HG02610 (cell line): Measurements from ENCODE around the gene FOXS1.
A peak's percentile ranks its signal among the peaks of the same experiment; 100 is the strongest.
"Not testable (repeated sequence)": the region's sequence is repeated elsewhere in the genome, so short reads cannot be mapped to it uniquely, and the experiment has no call there.

ENCODE experiments used
- ATAC-seq: cut with Tn5 transposase; IDR thresholded peaks from one replicate; pipeline ENCODE4 v1.9.1; 2021; ENCODE audit warnings: mild to moderate bottlenecking, moderate library complexity; ENCODE audit not compliant: unreplicated experiment

The FOXS1 gene

GRCh38 chr20:31824125-31824485, 21.3 kb downstream of the FOXS1 start:
- ATAC-seq, result no peak

DNA sequence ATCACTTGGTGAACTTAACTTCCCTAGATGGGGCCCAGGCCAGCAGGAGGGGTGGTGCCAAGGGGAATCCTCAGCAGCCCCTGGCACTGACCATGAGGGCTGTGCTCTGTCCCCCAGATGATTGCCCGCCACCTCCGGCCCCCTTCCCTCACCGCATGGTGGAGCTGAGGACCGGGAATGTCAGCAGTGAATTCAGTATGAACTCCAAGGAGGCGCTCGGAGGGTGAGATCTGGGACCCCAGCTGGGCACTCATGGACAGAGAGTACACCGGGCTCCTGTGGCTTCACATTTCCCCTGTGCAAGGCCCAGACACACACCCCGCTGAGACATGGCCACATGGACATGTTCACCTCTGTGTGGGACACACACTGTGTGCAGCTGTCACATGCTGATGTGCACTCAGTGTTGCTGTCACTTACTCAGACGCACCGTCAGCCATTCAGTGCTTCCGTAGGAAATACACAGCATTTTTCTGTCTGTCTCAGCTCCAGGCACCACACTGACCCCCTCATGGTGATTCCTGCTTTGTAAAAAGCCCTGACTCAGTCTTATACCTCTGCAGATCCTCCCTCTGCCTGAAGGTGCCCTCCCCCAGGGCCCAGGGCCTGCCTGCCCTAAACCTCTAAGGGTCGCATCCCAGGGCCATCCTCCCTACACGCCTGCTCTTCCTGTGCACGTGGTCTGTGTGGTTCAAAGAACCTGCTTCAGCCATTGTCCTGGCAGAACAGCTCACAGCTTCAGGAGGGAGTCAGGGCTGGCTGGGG, 21.9 kb downstream of the FOXS1 start:
- ATAC-seq, result no peak

DNA sequence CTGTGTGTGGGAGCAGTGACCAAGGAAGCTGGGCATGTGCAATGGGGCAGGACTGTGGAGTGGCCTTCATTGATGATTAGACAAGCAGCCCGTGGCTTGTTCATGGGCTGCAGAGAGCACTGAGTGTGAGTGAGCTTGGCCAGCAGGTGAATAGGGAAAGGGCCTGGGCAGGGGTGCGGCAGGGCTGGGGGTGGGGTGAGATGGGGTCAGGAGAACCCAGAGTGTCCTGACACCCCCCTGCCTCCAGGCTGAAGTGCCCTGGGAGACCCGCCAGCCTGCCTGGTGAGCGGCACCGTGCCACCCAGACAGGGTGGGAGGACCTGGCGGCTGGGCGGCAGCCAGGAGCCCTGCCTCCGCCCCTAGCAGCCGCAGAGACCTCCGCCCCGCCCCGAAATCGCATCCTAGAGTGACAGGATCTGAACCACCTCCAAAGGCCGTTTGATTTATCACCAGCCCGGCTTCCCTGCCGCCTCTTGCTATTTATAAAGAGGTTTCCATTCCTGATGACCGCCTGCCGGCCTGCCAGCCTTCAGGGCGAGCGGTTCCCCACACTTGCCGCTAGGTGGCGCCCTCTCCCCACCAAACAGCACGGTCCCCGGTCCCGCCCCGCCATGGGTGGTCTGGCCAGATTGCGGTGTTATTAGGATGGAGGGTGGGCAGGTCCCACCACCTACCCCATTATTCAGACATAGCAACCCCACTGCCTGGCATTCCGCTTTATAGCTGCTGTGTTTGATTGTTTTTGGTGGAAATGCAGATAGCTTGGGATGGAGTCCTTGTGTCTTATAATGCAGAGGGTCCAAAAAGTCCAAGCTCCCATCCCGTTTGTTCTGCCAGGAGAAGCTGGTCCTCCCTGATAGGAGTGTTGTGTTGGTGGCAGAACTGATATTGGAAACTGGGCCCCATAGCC, 22.7 kb downstream of the FOXS1 start:
- peak; percentile 69 for ATAC-seq

- ATAC-seq, result no peak
Observed at GRCh38 chr20:31821427-31821826, 24.0 kb downstream of the FOXS1 start.

DNA sequence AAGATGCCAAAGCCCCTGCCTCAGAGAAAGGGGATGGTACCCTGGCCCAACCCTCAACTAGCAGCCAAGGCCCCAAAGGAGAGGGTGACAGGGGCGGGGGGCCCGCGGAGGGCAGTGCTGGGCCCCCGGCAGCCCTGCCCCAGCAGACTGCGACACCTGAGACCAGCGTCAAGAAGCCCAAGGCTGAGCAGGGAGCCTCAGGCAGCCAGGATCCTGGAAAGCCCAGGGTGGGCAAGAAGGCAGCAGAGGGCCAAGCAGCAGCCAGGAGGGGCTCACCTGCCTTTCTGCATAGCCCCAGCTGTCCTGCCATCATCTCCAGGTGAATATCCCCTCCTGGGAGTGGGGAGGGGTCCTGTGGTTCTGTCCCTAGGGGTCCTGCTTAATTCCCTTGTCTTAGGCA, 25.2 kb downstream of the FOXS1 start:
- no peak for ATAC-seq

DNA sequence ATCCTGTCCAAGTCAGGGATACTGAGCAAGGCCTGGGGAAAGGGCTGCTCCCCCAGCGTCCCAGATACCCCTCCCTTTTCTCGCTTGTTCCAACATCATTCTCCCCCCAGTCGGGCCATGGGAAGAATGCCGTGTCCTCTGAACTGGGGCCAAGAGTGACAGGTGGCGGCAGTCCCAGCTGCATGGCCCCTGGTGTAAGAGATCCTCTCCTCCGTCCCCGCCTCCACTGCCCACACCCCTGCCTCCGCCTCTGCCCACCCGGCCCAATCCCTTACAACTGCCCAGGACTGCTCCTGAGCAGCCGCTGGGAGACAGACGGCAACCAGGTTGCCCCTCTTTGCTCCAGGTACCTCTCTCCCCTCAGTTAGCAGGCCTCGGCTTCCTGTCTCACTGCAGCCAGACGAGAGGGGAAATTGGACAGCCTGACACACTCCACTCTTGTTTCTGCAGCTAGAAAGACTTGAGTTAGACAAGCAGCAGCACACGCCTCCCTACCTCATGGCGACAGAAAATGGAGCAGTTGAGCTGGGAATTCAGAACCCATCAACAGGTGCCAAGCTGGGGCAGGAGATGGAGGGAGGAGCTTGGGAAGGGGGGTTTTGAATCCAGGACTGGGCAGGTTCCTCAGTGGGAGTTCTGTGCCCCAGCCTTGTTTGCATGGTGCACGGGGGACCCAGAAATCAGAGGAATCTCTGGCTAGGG, 26.2 kb downstream of the FOXS1 start, which contains the start of gene MYLK2:
MYLK2 (plus strand) TSS at position 274 of the 702 bp plus-strand sequence; CDS start at position 499, 225 bp downstream.
- ATAC-seq, result no peak

DNA sequence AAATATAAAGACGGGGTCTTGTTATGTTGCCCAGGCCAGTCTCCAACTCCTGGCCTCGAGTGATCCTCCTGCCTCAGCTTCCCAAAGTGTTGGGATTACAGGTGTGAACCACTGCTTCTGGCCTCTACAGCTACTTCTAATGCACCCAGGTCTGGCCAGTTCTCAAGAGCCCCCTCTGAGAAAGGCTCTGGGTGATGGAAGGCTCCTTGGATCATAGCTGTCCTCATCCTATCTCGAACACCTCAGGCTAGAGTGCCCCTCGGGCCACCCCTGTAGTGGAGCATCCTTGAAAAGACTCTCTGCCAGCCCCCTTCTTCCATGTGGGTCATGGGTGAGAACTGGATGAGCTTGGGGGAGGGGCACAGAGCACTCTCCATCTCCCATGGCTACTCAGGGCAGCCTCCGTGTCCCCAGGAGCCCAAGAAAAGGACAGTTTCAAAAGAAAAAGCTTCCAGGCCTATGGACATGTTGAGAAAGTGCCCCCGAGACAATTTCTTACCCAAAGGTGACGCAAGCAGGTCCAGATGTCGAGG, 27.0 kb downstream of the FOXS1 start:
- no peak for ATAC-seq

DNA sequence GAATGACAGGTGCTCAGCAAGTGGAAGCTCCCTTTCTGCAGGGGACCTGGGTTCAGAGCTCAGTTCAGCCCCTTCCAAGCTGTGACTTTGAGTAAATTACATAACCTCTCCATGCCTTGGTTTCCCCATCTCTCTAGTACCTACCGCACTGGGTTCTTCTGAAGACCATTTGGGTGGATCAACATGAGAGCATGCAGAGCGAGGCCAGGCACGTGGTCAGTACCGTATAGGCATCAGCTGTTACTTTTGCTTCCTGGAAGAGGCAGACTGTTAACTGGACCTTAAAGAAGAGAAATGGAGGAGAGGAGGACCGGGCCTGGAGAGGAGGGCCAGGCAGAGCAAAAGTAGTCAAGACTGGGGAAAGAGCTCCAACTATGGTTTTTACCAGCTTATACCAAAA, 27.9 kb downstream of the FOXS1 start:
- ATAC-seq, result no peak

- no peak for ATAC-seq
Observed at GRCh38 chr20:31816221-31816620, 29.2 kb downstream of the FOXS1 start.

DNA sequence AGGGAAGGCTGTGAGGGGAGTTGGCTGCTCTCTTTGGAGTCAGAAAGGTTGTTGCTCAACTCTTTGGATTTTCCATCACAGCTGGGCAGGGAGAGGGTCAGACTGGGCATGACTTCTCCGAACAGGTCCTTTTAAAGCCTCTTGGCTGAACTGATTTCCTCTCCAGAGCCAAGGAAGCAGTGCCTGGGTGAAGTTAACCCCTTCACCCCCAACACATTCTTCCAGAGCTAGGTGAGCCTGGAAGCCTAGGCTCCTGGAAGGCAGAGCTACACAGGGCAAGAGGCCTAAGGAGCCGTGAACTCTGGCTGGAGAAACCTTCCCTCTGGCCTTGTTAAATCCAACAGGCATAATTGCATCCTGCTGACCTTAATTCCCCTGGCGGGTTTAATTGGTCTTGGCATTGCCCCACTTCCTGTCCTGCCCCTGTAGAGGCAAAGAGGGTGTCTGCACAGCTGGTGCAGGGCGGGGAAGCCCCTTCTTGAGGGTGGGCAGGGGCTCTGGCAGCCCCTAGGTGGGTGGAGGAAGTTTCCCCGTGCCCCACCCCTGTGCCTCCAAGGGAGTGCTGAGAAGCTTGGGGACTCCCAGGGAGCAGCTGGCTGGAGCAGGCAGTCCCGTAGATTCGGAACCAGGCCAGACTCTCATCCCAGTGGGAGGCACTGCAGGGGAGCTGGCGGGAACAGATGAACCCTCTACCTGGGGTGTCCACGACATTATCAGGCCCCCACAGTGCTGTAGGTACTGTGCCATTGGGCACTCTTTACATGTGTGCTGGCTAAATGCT, 29.8 kb downstream of the FOXS1 start:
- ATAC-seq, result no peak

- ATAC-seq, result not testable (repeated sequence)
Observed at GRCh38 chr20:31814142-31814541, 31.3 kb downstream of the FOXS1 start.

GRCh38 chr20:31813611-31814010, 31.8 kb downstream of the FOXS1 start:
- no peak for ATAC-seq

- ATAC-seq, result no peak
Observed at GRCh38 chr20:31811796-31812728, 33.3 kb downstream of the FOXS1 start.

DNA sequence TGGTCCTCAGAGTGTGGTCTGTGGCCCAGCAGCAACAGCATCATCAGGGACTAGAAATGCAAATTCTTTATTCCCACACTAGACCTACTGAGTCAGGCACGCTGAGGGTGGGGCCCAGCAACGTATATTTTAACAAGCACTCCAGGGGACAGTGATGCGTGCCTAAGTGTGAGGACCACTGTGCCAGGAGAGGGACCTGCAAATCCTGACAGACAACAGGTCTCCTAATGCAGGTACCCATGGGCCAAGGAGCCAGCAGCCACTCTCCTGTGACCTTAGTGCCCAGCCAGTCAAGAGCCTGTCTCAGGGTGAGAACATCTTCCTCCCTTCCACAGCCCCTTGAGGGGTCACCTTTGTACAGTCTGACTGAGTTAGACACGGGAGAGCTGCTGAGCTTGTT, 34.2 kb downstream of the FOXS1 start:
- ATAC-seq, result no peak

DNA sequence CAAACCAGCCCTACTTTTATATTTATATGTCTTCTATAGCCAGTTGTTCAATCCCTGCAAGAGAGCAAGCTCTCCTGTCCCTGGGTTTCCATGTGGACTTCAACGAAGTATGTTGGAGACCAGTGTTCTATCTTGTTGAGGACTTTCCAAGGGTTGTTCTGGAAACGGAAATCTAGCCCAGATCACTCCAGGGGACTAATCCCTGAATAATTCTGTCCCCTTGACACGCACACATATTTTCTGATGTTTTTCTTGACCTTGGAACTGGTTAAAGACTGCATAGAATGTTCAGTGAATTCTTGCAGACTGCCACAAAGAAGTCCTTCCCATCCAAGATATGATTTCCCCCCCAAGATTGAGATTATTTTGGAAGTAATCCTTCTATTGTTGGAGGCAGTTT, 35.7 kb downstream of the FOXS1 start:
- no peak for ATAC-seq

DNA sequence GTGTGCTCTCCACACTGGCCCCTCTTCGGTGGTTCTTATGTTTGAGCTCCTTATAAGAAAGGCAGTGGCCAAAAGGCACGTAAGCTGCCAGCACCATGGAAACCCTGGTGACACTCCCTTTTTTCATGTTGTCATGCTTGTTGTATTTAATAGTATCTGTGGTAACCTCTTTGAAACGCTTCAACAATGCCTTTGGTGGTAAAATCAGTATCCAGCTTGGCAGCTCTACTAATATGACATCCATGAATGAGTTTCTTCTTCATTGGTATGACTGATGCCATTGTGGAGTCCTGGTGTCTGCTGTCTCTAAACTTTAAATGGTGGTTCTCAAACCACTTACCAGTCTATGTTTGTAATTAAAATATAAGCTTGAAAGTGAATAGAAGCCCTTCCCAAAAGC, 36.9 kb downstream of the FOXS1 start:
- no peak for ATAC-seq

- ATAC-seq, result no peak
Observed at GRCh38 chr20:31806564-31807355, 38.6 kb downstream of the FOXS1 start.

DNA sequence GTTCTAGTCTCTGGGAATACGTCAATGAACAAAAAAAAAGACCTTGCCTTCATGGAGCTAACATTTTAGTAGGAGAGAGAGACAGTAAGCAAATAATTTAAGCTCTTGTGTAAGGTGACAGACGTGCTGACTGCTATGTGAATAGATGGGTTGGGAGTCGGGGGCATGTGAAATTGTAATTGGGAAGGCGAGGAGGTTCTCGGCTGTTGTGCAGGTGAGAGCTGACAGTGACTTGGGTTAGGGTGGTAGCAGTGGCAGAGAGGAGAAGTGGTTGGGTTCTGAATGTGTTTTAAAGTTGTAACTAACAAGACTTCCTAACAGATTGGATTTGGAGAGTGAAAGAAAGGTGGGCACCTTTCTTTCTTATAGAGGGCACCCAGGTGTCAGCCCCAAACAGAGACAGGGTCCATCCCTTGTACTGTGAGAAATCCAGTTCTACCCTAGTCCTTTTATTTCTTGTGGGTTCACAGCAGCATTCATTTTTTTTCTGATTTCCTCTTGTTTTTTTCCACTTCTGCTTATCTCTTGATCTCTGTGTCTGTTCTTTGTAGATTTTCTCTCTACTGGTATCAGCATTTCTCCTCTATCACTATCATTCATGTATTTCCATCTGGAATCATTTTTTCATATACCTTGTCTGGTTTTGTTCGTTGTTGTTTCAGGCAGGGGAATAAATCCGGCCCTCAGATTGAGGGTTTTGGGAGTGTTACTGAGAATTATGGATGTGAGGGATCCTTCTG, 41.7 kb downstream of the FOXS1 start:
- no peak for ATAC-seq
